Spinal cord (tissue), 10 donors: Measurements from ENCODE around the gene SERP2. TPM values are rescaled to one million over a fixed set of nuclear protein-coding genes. Genes with fewer than 3 reads are reported as not detected.

Source experiments
- DNase-seq, 6 donors: peaks; one replicate each; pipeline versions ENCODE4 v3.0.0 to v3.0.0-alpha.2; 2013 to 2015; ENCODE audit warnings: low spot score in 6 of 6, low read depth in 4 of 6
- H3K27ac ChIP-seq: one replicate; pipeline ENCODE4 v1.5.1; 2013; ENCODE audit warnings: low read depth, low read length, control low read depth
- H3K27me3 ChIP-seq: one replicate; pipeline ENCODE4 v1.6.1; 2013; ENCODE audit warnings: low read length; ENCODE audit not compliant: control insufficient read depth, insufficient read depth
- H3K36me3 ChIP-seq: one replicate; pipeline ENCODE4 v1.6.1; 2013; ENCODE audit warnings: low read length; ENCODE audit not compliant: control insufficient read depth, insufficient read depth
- H3K4me1 ChIP-seq: one replicate; pipeline ENCODE4 v1.6.1; 2013; ENCODE audit warnings: low read length; ENCODE audit not compliant: control insufficient read depth, insufficient read depth
- H3K4me3 ChIP-seq: one replicate; pipeline ENCODE4 v1.5.1; 2013; ENCODE audit warnings: low read depth, low read length, control low read depth
- H3K9me3 ChIP-seq: one replicate; pipeline ENCODE4 v1.6.1; 2013; ENCODE audit warnings: low read length; ENCODE audit not compliant: control insufficient read depth, insufficient read depth
- WGBS: methylation state at CpG from one replicate; pipeline ENCODE4 v1.1.5; 2013; ENCODE audit warnings: missing lambda C conversion rate; ENCODE audit not compliant: insufficient coverage; 5-methylcytosine and 5-hydroxymethylcytosine counted together
- polyA plus RNA-seq, 2 donors: library from polyadenylated mRNA; unstranded; fragments of 120-200 nt; gene quantifications; one replicate each; pipeline ENCODE4 v1.2.1, GENCODE V29; 2013; ENCODE audit not compliant: insufficient read length in 2 of 2
- total RNA-seq, 2 donors: library from RNA; depleted of rRNA in 1 of 2; stranded (reverse); fragments of 120-200 nt in 1 of 2; fragments of >200 nt in 1 of 2; gene quantifications; one replicate each; pipeline versions ENCODE4 v1.2.3 to v1.2.4, GENCODE V29; 2013 to 2014
- donor health status: healthy.

Gene SERP2
- total and polyA plus RNA-seq, 4 donors: 24.9 to 49.9 (median 38.1) TPM

GRCh38 chr13:44368062-44368591, 5.5 kb upstream of the SERP2 start:
- peak overlapping the region; percentile 54 for H3K27ac ChIP-seq
- H3K9me3 ChIP-seq: no peaks in the 10 kb centered on the region
- H3K4me1 ChIP-seq: peaks cover 11% of the 10 kb centered on the region
- WGBS: 2% methylated on average over 5 of the region's 6 CpGs
- DNase-seq: peak in 2 of 6 donors; percentile 35 to 58
- no peaks in the 10 kb centered on the region for H3K36me3 ChIP-seq
- no peak overlapping the region for H3K4me3 ChIP-seq
- no peaks in the 10 kb centered on the region for H3K27me3 ChIP-seq

- Histone ChIP-seq H3K36me3 (no peaks in the 10 kb centered on the region), H3K4me1 (peaks cover 12% of the 10 kb centered on the region), H3K27me3 (no peaks in the 10 kb centered on the region), H3K4me3 (no peak overlapping the region), H3K27ac (peak overlapping the region; percentile 54), H3K9me3 (no peaks in the 10 kb centered on the region)
- WGBS: no CpG with 5 or more reads among the region's 5 CpGs
- DNase-seq: no peak
Observed at GRCh38 chr13:44368599-44369368, 4.8 kb upstream of the SERP2 start.

GRCh38 chr13:44371421-44371820, 2.2 kb upstream of the SERP2 start:
- Histone ChIP-seq H3K9me3 (no peaks in the 10 kb centered on the region), H3K27me3 (no peaks in the 10 kb centered on the region), H3K4me3 (no peak overlapping the region), H3K36me3 (no peaks in the 10 kb centered on the region), H3K4me1 (peaks cover 12% of the 10 kb centered on the region), H3K27ac (no peak overlapping the region)
- DNase-seq: no peak
- WGBS: no CpG with 5 or more reads among the region's 3 CpGs

GRCh38 chr13:44373247-44373600, 400 bp upstream of the SERP2 start:
- peak in 2 of 6 donors; percentile 30 to 40 for DNase-seq
- WGBS: 5% methylated on average over 29 of the region's 29 CpGs
- no peaks in the 10 kb centered on the region for H3K9me3 ChIP-seq
- H3K36me3 ChIP-seq: no peaks in the 10 kb centered on the region
- peaks cover 12% of the 10 kb centered on the region for H3K4me1 ChIP-seq
- H3K4me3 ChIP-seq: peak overlapping the region; percentile 58
- peak overlapping the region; percentile 25 for H3K27ac ChIP-seq
- H3K27me3 ChIP-seq: no peaks in the 10 kb centered on the region

GRCh38 chr13:44374348-44374712, 706 bp downstream of the SERP2 start:
- Histone ChIP-seq H3K4me3 (peak overlapping the region; percentile 58), H3K36me3 (no peaks in the 10 kb centered on the region), H3K27ac (peak overlapping the region; percentile 40), H3K27me3 (no peaks in the 10 kb centered on the region), H3K9me3 (no peaks in the 10 kb centered on the region), H3K4me1 (peaks cover 12% of the 10 kb centered on the region)
- no peak for DNase-seq
- 0% methylated on average over 1 of the region's 10 CpGs for WGBS

- no CpG with 5 or more reads among the region's 3 CpGs for WGBS
- Histone ChIP-seq H3K4me1 (peaks cover under 1% of the 10 kb centered on the region), H3K9me3 (no peaks in the 10 kb centered on the region), H3K36me3 (peaks cover 7% of the 10 kb centered on the region), H3K27ac (no peak overlapping the region), H3K4me3 (no peak overlapping the region), H3K27me3 (no peaks in the 10 kb centered on the region)
- no peak for DNase-seq
Observed at GRCh38 chr13:44378277-44378676, 4.7 kb downstream of the SERP2 start.

- 100% methylated on average over 1 of the region's 2 CpGs for whole genome bisulfite sequencing
- no peak for DNase-seq
Observed at GRCh38 chr13:44379885-44380284, 6.3 kb downstream of the SERP2 start.

GRCh38 chr13:44380404-44381165, 7.0 kb downstream of the SERP2 start:
- DNase-seq: no peak
- Histone ChIP-seq H3K36me3 (peaks cover 10% of the 10 kb centered on the region), H3K4me1 (peaks cover 7% of the 10 kb centered on the region), H3K9me3 (no peaks in the 10 kb centered on the region), H3K4me3 (no peak overlapping the region), H3K27ac (no peak overlapping the region), H3K27me3 (no peaks in the 10 kb centered on the region)
- 92% methylated on average over 2 of the region's 3 CpGs for WGBS

More at GRCh38 chr13:44379885-44380284, 6.3 kb downstream of the SERP2 start:
- Histone ChIP-seq H3K4me3 (no peak overlapping the region), H3K4me1 (peaks cover 2% of the 10 kb centered on the region), H3K9me3 (no peaks in the 10 kb centered on the region), H3K36me3 (peaks cover 7% of the 10 kb centered on the region), H3K27me3 (no peaks in the 10 kb centered on the region), H3K27ac (no peak overlapping the region)

GRCh38 chr13:44382635-44383145, 9.1 kb downstream of the SERP2 start:
- Histone ChIP-seq H3K9me3 (no peaks in the 10 kb centered on the region), H3K36me3 (peaks cover 13% of the 10 kb centered on the region), H3K4me3 (no peak overlapping the region), H3K27ac (no peak overlapping the region), H3K4me1 (peaks cover 7% of the 10 kb centered on the region), H3K27me3 (no peaks in the 10 kb centered on the region)
- WGBS: 98% methylated on average over 4 of the region's 5 CpGs
- DNase-seq: no peak
